Anterior cingulate cortex (tissue), 58 donors: Measurements from ENCODE around the gene MTG1.
"Not testable (repeated sequence)": the region's sequence is repeated elsewhere in the genome, so short reads cannot be mapped to it uniquely, and the experiment has no call there.

Experiments
- DNase-seq, 58 donors: peaks; one replicate each; lab custom pipeline; 2025; lab: John Stamatoyannopoulos, UW

Gene MTG1

GRCh38 chr10:133460208-133460769 lies 66.3 kb downstream of the MTG1 start:
- DNase-seq = no peak

- no peak for DNase-seq
Observed at GRCh38 chr10:133461027-133461426, 67.1 kb downstream of the MTG1 start.

GRCh38 chr10:133461841-133462240 lies 67.9 kb downstream of the MTG1 start:
- DNase-seq = no peak

GRCh38 chr10:133462512-133463305 lies 68.8 kb downstream of the MTG1 start:
- DNase-seq = no peak

GRCh38 chr10:133464582-133465031 lies 70.7 kb downstream of the MTG1 start:
- DNase-seq = no peak

- DNase-seq = no peak
Observed at GRCh38 chr10:133465191-133465949, 71.4 kb downstream of the MTG1 start.

- no peak for DNase-seq
Observed at GRCh38 chr10:133465950-133466474, 72.1 kb downstream of the MTG1 start.

- DNase-seq = no peak
Observed at GRCh38 chr10:133466683-133467275, 72.8 kb downstream of the MTG1 start.

- DNase-seq = no peak
Observed at GRCh38 chr10:133467286-133467911, 73.4 kb downstream of the MTG1 start.

GRCh38 chr10:133469205-133469604 lies 75.2 kb downstream of the MTG1 start:
- not testable (repeated sequence) for DNase-seq

- DNase-seq = no peak
Observed at GRCh38 chr10:133471300-133472109, 77.5 kb downstream of the MTG1 start.
